Colonic mucosa (tissue), 4 donors: ENCODE results near the gene CDKN2D. TPM values are rescaled to one million over a fixed set of nuclear protein-coding genes. Genes with fewer than 3 reads are reported as not detected.
A peak's percentile ranks its signal among the peaks of the same experiment; 100 is the strongest.

ENCODE experiments used
- DNase-seq: peaks from one replicate; pipeline ENCODE4 v3.0.0-alpha.2; 2020
- H3K27ac ChIP-seq: fragments of 200-600 bp; one replicate; pipeline ENCODE4 v1.8.0; 2021
- H3K27me3 ChIP-seq: fragments of 200-600 bp; one replicate; pipeline ENCODE4 v1.8.0; 2021
- H3K36me3 ChIP-seq: fragments of 200-600 bp; one replicate; pipeline ENCODE4 v1.8.0; 2021
- H3K4me1 ChIP-seq: fragments of 200-600 bp; one replicate; pipeline ENCODE4 v1.8.0; 2021; ENCODE audit warnings: mild to moderate bottlenecking
- H3K4me3 ChIP-seq: fragments of 200-600 bp; one replicate; pipeline ENCODE4 v1.8.0; 2021
- H3K9ac ChIP-seq, 2 donors: one replicate each; pipeline ENCODE4 v1.7.0; 2013; ENCODE audit warnings: control low read depth in 2 of 2, low read depth in 2 of 2, low read length in 2 of 2
- H3K9me3 ChIP-seq: fragments of 200-600 bp; one replicate; pipeline ENCODE4 v1.8.0; 2021
- intact Hi-C: fragments of 100-400 bp; cut with DNase I; formaldehyde crosslinking; loops from one replicate; pipeline ENCODE4 v1.14.1; 2022
- total RNA-seq, 2 donors: library from RNA; stranded (reverse); fragmentation: NEBNext Ultra II Directional in 1 of 2; extraction: Animal tissue kit (Norgen Biotek cat#: 25700) in 1 of 2; gene quantifications; one replicate each; pipeline ENCODE4 v1.2.1, GENCODE V29; 2021
- TF ChIP-seq, protein P1 (sequence below): fragments of 200-600 bp; IDR thresholded peaks from one replicate; pipeline ENCODE4 v1.8.0; 2022; ENCODE audit warnings: antibody characterized with exemption, mild to moderate bottlenecking
- donor health status: healthy.
- donor health status: DM: no; HTN: no; CAD: no.
- donor health status: DM: no; HTN: no; CAD: no.

The CDKN2D gene
- total RNA-seq = 10 to 100 TPM; 11.1 to 13.4 TPM

DNA sequence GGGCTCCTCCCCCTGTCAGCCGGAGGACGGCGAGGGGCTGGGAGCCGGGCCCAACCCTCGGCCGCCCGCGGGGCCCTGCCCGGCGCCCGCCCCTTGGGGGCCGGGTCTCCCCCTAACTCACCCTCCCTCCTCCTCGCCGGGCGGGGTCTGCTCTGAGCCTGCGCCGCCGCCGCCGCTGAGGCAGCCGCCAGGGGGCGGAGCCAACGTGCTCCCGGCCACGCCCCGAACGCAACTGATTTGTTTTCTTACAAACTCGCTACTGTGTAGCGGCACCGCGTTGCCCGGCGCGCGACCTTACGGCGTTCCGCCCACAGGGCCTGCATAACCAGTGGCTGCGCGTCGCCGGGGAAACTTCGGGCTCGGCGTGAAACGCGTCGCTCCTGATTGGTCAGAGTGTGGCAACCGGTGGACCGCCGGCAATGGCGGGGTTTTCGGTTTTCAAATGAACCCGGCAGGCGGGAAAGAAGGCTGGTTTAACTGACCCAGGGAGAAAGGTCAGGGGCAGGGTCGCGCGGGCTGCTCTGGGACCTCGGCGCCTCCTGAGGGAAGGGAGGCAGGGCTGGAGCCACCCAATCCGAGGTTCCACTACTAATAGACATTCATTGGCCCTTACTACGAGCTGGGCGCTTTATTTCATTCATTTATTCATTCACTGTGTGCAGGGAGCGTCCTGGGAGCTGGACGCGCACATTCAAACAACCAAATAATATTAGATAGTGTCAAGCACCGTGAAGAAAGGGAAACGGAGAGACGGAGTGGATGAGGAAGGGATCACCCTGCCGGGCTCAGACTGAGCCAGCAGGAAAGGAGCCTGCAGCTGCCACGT lies at the start of gene CDKN2D:
CDKN2D (minus strand) TSS at position 154 of the 826 bp plus-strand sequence. CDS start 326 bp downstream, outside the sequence.
- Histone ChIP-seq H3K4me1 (peaks cover 14% of the 10 kb centered on the region), H3K9me3 (no peaks in the 10 kb centered on the region), H3K4me3 (peak within 1 kb of the TSS; percentile 70), H3K36me3 (no peaks in the 10 kb centered on the region), H3K27ac (peak within 1 kb of the TSS; percentile 84), H3K27me3 (no peaks in the 10 kb centered on the region), H3K9ac (peak within 1 kb of the TSS; percentile 64 to 74)
- TF ChIP-seq, protein P1, sequence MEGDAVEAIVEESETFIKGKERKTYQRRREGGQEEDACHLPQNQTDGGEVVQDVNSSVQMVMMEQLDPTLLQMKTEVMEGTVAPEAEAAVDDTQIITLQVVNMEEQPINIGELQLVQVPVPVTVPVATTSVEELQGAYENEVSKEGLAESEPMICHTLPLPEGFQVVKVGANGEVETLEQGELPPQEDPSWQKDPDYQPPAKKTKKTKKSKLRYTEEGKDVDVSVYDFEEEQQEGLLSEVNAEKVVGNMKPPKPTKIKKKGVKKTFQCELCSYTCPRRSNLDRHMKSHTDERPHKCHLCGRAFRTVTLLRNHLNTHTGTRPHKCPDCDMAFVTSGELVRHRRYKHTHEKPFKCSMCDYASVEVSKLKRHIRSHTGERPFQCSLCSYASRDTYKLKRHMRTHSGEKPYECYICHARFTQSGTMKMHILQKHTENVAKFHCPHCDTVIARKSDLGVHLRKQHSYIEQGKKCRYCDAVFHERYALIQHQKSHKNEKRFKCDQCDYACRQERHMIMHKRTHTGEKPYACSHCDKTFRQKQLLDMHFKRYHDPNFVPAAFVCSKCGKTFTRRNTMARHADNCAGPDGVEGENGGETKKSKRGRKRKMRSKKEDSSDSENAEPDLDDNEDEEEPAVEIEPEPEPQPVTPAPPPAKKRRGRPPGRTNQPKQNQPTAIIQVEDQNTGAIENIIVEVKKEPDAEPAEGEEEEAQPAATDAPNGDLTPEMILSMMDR = peak; percentile 31
- intact Hi-C loops = no loop called here
- peak; percentile 100 for DNase-seq

DNA sequence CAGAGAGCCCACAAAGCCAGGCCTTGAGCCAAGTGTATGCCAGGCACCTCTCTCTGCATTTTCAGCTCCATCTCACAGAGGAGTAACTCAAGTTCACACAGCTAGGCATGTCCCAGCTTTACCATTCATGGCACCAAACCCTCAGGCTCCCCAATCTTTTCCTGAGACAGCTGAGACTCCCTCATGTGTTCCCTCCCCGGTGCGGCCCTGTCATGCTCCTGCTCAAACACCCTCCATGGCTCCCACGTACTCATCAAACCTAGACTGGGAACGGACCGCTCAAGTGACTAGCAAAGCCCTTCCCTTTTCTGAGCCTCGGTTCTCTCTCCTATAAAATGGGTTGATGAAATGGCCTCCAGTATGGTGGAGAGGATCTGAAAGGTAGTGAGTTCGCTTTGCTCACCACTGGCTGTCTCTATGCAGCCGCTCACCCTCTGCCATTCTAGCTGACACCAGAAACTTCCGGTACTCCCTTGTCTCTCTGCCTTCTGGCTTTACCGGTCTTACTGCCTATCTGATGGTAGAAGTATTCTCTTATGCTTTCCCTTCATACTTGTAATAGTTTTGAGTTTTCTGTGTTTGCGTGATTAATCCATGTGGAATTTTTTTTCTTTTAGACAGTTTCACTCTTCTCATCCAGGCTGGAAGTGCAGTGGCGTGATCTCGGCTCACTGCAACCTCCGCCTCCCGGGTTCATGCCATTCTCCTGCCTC lies 48.8 kb upstream of the CDKN2D start:
- Histone ChIP-seq H3K36me3 (no peaks in the 10 kb centered on the region), H3K9ac (no peak overlapping the region), H3K4me3 (no peak overlapping the region), H3K4me1 (no peaks in the 10 kb centered on the region), H3K27ac (no peak overlapping the region), H3K27me3 (no peaks in the 10 kb centered on the region), H3K9me3 (no peaks in the 10 kb centered on the region)
- intact Hi-C loops = no loop called here
- TF ChIP-seq, protein P1 = no peak
- DNase-seq = no peak

DNA sequence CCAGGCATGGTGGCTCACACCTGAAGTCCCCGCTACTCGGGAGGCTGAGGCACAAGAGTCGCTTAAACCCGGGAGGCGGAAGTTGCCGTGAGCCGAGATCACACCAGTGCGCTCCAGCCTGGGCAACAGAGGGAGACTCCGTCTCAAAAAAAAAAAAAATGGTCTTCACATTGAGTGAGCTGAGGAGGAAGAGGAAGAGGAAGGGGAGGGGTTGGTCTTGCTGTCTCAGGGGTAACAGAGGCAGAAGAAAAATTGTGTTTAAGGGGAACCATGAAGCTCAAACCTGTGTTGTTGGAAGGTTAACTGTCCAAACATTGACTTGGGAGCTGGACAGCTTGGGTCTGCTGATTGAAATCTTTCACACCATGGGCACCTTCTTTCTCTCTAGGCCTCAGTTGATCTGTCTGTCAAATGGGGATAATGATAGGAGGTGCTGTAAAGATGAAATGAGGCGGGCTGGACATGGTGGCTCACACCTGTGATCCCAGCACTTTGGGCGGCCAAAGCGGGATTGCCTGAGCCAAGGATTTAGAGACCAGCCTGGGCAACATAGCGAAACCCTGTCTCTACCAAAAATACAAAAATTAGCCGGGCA lies 46.7 kb upstream of the CDKN2D start:
- intact Hi-C loops = no loop called here
- H3K4me3 ChIP-seq = no peak overlapping the region
- no peak overlapping the region for H3K27ac ChIP-seq
- no peaks in the 10 kb centered on the region for H3K36me3 ChIP-seq
- no peak for DNase-seq
- H3K9me3 ChIP-seq = no peaks in the 10 kb centered on the region
- H3K27me3 ChIP-seq = no peaks in the 10 kb centered on the region
- H3K4me1 ChIP-seq = no peaks in the 10 kb centered on the region
- H3K9ac ChIP-seq = no peak overlapping the region
- TF ChIP-seq, protein P1 = no peak

DNA sequence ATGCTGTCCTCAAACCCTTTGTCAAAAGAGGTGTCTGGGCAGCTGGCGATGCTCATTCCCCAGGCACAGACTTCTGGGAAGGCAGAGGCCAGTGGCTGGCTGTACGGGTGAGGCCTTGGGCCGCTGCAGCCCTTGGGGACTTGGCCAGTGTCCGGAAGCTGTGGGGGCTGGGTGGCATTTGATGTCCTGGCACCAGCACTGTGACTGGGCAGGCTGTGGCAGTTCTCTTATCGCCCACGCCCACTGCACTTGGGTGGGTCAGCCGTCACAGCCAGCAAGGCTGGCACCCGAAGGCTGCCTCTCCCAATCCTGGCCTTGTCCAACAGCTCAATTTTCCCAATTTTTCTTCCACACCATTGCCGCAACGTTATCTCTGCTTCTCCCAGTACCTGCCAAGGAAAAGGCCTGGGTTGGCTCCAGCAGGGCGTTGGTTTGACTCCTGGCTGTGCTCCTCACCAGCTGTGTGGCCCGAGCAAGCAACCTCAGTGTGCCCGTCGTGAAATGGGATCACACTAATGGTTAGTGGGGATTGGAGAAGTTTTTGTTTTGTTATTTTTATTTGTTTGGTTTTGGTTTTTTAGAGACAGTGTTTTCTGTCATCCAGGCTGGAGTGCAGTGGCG lies 43.8 kb upstream of the CDKN2D start:
- DNase-seq = peak; percentile 62
- no peaks in the 10 kb centered on the region for H3K4me1 ChIP-seq
- no peaks in the 10 kb centered on the region for H3K9me3 ChIP-seq
- no peaks in the 10 kb centered on the region for H3K27me3 ChIP-seq
- no peak overlapping the region for H3K27ac ChIP-seq
- no peak overlapping the region for H3K4me3 ChIP-seq
- TF ChIP-seq, protein P1 = no peak
- intact Hi-C loops = no loop called here
- H3K36me3 ChIP-seq = no peaks in the 10 kb centered on the region
- peak overlapping the region in 1 of 2 donors; percentile 24 for H3K9ac ChIP-seq

DNA sequence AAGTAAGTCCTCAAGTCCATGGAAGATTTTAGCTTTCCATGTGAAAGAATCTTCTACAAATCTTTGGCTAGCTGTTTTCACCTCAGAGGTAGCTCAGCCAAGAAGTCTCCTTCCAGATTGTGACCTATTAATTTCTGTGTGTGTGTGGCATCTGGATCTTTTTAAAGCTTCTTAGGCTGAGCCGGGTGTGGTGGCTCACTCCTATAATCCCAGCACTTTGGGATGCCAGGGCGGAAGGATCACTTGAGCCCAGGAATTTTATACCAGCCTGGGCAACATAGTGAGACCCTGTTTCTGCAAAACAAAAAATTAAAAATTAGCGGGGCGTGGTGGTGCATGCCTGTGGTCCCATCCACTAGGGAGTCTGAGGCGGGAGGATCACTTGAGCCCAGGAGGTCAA lies 43.1 kb upstream of the CDKN2D start:
- TF ChIP-seq, protein P1 = no peak
- Histone ChIP-seq H3K9ac (no peak overlapping the region), H3K27me3 (no peaks in the 10 kb centered on the region), H3K36me3 (no peaks in the 10 kb centered on the region), H3K9me3 (no peaks in the 10 kb centered on the region), H3K4me3 (no peak overlapping the region), H3K27ac (no peak overlapping the region), H3K4me1 (no peaks in the 10 kb centered on the region)
- no peak for DNase-seq
- intact Hi-C loops = no loop called here
